Muscle of arm (tissue), 12 donors: ENCODE measurements around the gene TMCC3. TPM values are rescaled to one million over a fixed set of nuclear protein-coding genes. Genes with fewer than 3 reads are reported as not detected.

Experiments
- DNase-seq: peaks from one replicate; pipeline ENCODE4 v3.0.0-alpha.2; 2013
- polyA plus RNA-seq, 12 donors: library from polyadenylated mRNA; unstranded; fragments of 120-200 nt; gene quantifications; one replicate each; pipeline ENCODE4 v1.2.1, GENCODE V29; 2013; ENCODE audit not compliant: insufficient read length in 12 of 12

TMCC3 gene
- polyA plus RNA-seq, 12 donors, result 12.6 to 29.1 (median 25.4) TPM; not detected in 1

DNA sequence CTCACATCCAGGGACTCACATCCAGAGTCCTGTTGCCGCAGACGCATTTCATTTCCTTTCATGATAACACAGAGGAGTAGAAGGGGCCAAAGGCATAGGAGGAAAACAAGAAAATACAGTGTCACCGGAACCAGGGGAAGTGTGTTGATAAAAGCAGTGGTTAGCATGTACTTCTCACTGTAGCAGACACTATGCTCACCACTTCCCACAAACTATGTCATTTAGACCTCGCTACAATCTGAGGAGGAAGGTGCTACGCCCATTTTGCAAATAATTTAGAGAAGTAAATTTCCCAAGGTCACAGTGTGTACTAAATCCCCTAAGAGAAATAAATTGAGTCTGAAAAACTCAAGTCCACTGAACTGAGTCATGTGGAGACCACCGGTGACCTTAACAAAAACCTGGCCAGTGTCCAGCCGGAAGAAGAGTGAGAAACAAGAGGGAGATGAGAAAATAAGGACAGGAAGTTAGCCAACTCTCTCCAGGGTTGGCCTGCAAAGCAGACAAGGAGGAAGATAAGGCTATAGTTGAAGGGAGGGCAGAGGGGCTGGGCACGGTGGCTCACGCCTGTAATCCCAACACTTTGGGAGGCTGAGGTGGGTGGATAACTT lies 25.8 kb upstream of the TMCC3 start:
- DNase-seq, result no peak

DNA sequence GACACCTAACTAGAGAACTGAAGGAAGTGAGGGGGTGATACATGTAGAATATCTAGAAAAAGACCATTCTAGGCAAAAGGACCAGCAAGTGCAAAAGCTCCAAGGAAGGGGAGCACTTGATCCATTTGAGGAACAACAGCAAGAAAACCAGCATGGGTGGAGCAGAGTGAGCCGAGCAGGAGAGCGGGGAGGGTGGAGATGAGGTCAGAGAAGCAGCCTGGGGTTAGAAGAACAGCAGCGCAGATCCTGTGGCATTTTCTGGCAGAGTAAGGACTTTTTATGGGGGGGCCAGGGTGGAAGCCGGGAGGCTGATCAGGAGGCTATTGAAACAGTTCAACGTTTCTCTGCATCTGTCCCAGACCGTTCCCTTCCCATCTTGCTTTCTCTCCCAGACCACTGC lies 24.5 kb upstream of the TMCC3 start:
- no peak for DNase-seq

DNA sequence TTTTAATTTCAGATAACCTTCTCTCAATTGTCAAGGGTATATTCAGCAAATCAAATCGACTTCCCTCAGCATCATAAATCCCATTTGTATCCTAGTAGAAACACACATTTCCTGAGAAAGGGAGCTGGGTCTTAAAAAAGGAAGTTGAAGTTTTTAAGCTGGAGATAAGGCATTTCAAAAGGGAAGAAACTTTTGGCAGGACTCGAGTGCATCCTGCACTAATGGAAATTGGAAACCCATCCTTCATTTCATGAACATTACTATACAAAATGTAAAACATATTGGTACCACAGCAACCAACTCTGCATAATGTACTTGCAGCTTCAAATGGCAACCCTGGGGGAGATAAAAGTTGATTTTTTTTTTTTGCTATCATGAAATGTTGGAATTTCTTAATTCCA lies 23.7 kb upstream of the TMCC3 start:
- no peak for DNase-seq

DNA sequence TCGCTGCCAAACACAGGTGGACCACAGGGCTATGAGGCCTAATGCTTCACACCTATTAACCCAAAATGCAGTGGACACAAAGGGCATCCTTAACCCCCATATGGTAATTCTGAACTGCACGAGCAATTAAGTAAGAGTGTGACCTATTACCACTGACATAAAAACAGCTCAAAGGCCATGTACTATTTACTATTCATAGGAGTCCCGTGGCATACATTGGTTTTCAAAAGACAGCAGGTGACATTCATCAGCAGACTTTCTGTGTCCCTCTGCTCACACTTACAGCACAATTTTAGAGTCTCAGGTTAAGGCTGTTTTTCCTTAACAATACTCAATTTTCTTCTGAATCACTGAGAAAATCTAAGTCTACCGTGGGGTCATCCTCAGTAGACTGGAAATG lies 23.1 kb upstream of the TMCC3 start:
- no peak for DNase-seq

DNA sequence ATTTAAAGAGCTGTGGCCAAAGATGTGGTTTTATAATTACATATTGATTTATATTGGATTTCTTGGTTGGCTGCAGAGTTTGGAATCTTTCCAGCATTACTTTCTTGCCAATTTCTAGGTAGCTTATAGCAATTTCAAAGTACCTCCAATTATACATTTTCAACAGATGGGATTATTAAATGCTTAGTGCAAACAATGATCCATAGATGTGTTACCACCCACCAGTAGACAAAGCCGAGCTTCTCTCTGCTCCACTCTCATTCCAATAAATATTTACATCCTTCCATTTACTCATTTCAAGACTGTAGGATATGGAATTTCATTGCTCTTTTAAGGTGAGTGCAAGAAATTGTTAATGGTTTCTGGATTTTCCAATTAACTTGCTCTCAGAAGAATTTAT lies 21.6 kb upstream of the TMCC3 start:
- DNase-seq, result no peak

DNA sequence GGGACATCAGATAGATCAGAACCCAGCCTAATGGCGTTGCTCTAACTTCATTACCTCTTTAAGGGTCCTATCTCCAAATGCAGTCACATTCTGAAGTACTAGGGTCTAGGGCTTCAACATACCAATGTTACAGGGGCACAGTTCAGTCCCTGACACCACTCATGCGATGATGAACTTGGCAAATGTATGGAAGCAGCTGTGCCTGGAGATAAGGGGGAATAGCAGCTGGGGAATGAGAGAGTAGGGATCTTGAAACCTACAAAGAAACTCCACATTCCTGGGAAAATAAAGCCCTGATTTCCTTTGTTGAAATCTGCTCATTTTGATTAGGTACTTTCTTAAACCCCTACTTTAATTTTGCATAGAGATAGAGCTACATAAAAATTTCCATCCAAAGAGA lies 20.5 kb upstream of the TMCC3 start:
- no peak for DNase-seq

DNA sequence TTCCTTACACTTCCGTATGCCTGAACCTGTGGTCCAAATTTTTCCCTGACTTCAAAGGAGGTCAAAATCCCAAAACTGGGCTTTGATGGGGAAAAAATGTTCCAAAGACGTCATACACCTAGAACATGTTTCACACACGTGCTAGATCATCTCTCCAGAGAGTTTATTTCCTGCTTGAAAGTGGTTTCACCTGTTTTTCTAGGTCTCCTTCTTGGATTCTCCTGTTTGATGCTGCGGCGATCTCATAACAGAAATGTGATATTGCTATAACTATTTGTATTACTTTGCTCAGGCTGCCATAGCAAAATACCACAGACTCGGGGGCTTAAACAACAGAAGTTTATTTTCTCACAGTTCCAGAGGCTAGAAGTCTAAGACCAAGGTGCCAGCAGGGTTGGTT lies 19.7 kb upstream of the TMCC3 start:
- DNase-seq, result no peak

DNA sequence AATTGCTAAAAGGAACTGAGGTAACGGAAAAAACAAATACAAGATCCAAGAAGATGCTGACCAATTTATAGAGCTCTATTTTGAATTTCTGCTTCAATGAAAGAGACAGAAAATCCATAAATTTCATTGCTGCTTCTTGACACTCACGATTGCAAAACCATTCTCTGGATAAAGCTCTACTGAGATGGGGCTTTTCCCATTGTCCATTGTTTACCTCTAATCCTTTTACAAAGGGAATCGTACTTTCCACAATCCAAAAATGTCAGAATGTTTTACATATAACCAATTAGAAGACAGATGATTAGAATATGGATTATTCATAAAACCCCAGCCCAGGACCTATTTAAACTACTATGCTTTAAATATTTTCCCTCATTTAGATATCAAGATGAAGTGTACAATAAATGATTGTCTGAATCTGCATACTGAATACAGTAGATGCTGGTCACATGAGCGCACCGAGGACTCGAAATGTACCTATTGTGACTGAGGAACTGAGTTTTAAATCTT lies 16.7 kb upstream of the TMCC3 start:
- no peak for DNase-seq

DNA sequence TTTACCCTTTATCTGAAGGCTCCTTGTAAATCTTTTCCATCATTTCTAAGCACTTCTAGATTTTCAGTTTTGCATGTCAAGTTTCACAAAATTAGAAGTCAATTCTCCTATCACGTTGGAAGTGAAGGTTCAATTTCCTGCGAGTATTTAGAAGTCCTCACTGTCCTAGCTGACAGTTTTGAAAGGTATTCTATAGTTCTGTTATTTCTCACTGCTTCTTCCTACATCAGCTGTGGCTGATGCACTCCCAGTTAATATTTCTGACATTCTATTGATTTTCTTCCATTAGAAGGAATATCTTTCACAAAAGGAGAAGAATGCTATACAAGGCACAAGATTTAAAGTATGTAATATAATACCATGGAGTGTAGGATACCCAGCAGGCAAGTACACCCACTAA lies 15.8 kb upstream of the TMCC3 start:
- no peak for DNase-seq

DNA sequence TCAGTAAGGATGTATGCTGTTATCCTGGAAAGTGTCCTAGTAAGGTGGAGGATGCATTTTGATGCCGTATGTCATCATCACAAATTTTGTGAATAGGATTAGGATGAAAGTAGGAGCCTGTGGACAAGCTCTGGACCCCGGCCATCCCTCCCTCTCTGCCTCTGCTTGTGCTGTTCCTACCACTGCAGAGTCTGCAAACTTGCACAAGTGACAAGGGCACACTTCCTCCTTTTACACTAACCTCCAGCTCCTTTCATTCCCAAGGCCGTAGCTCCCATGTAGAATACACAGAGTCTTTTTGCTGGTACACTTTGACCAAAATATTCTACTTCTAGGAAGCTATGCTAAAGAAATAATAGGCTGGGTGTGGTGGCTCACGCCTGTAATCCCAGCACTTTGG lies 13.3 kb upstream of the TMCC3 start:
- no peak for DNase-seq

DNA sequence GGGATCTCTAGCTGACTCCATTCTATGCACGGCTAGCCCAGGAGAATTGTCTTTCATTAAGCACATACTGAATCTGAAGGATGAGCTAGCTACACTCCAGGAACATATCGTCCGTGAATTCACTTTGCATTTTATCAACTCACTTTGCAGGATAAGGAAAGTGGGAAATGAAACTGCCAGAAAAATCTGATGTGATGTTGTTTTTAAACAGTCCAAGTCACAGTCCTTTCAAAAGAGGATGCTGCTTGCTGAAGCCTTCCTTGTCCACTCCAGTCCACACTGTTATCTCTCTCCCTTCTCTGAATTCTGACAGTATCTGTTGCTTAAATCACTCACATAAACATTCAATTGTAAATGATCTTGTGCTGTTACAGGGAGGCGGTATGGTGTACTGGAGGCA lies 12.7 kb upstream of the TMCC3 start:
- DNase-seq, result no peak

DNA sequence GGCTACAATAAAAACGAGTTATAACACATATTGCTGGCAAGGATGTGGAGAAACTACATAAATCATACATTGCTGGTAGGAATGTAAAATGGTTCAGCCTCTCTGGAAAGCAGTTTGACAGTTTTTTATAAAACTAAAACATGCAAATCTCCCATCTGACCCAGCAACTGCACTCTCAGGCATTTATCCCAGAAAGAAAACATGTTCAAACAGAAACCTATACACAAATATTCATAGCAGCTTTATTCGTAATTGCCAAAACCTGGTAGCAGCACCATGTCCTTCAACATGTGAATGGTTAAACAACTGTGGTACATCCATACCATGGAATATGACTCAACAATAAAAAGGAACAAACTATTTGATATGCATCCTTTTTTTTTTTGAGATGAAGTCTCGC lies 10.1 kb upstream of the TMCC3 start:
- DNase-seq, result no peak

DNA sequence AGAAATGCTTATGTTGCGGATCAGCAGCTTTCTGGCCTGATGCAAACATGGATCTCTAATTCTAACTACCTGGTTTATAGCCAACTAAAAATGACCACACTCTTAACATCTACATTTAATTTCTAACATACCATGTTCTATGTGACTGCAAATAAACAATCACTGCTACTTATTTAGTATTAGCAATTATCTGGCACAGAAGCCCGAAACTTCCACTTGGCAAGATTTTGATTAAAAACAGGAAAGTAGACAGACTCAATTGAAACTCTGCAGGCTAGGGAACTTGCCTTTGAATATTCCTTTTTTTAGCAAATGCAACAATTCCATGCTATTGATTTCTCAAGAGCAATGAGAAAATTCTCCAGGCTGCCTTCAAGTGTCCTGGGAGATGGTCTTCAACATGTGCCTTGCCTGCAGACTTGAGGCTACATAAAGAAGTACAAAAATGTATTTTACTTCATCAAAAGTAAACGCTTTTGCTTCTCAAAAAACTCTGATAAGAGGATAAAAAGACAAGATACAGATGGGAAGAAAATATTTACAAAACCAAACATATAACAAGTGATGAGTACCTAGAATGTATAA lies 9.1 kb upstream of the TMCC3 start:
- DNase-seq, result no peak

DNA sequence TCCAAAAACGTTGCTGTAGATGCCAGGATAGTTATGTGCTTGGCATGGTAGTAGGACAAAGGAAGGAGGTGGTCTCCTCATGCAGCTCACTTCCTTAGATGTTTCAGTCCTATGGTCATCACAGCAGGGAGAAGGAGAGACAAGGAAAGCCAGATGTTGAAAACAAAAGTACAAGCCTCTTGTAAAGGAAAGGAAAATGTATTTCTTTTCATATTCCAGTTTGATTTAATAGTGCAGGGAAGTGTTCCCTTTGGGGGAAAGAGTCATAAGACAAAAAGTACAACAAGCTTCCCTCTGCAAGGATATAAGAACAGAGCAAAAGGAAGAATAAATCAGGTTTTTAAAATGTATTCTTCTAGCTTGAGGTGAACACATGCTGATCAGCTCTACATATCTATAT lies 8.6 kb upstream of the TMCC3 start:
- no peak for DNase-seq

DNA sequence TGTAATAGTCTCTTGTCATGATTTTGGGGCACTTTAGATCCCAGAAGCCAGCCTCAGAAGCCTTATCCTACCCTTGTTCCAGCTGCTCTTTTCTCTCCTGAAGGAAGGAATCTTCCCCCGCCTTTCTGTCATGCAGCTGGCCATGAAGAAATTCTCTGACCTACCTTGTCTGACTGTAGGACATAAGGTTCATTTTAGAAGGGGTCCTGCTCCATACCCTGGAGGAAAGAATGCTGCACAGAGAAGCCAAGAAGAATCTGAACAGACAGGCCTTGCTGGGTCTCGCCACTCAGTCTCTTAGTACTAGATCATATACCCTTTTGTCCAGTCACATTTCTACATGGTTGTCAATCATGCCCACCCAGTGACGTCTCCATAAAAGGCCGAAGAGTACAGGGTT lies 6.2 kb upstream of the TMCC3 start:
- no peak for DNase-seq

DNA sequence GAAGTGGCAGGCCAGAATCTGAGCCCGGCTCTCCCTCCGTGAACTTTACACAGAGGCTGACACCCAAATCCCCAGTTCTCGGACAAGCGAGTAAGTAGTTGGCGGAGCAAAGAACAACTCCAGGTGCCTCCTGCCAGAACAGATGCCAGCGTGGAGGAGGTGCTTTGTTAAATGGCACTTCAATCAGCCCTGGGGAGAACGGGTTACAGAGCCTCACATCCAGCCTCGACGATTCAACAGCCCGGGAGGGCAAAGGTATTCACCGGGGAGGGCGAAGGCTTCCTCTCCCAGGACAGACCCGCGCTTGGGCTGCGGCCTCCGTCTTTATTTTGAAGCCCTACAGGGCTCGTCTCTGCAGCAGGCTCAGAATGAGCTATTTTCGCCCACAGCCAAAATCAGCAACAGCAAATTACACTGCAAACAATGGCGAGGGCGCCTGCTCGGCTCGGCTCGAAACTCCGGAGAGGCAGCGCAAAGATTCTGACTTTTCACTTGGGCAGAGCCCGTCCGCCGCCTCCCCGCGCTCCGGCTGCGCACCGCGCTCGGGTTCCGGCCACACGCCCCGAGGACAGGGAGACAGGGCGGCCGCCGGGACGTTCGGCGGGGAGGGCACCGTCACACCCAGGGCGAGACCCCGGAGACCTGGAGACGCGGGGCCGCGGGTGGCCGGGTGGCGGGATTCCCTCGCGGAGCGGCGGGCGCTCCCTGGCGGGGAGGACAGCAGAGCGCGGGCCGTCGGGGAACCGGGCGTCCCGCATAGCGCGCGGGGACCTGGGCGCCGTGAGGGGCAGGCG lies 811 bp downstream of the TMCC3 start:
- DNase-seq, result peak; percentile 38

DNA sequence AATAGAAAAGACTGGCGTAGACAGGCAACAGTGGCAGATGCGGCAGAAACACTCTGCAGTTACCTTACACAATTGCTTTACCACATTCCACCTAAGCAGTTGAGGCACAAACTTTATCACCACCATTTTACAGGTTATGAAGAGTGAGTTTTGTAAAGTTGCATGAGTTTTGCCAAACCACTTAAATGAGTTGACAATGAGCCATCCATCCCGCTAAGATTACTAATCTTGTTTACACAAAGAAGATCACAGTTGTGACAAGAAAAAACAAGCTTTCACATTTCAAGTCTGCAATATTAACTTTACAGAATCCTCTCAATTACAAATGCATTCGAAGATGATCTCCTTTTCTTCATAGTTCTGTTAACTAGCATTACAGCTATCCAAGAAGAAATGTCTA lies 1.8 kb downstream of the TMCC3 start:
- DNase-seq, result no peak

DNA sequence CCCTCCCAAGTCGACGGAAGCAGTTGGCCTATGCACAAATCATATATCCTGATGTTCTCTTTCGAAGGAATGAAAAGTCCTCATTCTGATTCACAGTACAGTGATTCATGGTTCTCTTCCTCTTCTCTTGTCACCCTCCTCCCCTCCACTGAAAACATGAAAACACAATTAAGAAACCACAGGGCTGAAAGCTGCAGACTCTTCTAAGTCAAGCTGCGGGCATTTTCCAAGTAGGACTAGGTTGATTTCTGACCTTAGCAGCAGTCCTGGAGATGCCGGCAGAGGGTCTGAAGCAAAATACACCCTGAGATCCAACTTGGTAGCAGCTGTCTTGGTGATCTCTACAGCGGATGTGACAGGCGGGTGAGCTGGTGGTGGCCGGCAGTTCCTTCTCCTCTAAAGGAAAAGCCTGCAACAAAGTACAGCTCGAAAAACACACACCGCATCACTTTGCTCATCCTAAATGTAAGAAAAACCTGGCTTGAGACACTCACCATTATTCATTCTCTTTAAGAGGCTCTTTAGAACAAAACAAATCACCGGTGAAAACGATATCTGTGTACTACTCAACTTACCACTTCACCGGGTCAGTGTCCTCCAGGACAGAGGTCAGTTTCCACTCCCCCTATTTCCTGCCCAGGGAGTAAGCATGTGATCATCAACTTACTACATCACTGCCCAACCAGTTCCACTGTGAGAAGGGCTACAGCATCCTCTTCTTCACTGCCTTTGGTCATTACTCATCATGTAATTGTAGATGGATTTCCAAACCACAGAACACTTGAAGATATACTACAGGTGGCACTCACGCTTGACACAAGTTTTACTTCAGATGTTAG lies 6.0 kb downstream of the TMCC3 start:
- DNase-seq, result no peak

DNA sequence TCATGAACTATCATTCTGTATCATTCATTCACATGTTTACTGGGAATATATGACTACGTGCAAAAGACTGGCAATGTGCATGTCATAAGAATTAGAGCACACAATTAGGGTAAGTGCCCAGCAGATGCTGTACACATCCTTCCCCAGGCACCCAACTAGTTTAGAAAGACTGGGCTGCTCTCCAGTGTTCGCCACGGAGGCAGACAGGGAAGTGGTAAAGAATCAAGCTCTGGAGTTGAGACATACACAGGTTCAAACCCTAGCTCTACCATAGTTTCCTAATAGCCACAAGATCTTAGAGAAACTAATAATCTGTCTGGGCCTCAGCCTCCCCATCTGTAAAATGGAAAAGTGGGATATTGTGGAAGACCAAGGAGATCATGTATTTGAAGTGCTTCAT lies 6.8 kb downstream of the TMCC3 start:
- no peak for DNase-seq

DNA sequence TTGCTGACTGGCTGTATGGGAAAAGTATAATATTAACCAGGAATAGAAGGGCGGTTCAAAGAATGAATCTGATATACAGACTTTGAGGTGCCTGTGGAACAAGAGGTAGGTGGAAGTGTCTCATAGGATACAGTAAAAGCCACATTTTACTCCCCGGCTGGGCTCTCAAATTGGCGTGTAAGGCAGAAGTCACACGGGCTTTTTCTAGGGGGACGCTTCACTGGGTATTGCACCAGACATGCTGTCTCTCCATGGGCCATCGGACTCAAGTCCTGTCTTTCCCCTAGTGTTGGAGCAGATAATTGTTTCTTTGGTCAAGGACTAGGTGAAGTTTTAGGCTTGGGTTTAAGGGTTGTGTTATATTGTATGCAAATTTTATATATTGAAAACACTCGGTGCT lies 9.1 kb downstream of the TMCC3 start:
- DNase-seq, result no peak

DNA sequence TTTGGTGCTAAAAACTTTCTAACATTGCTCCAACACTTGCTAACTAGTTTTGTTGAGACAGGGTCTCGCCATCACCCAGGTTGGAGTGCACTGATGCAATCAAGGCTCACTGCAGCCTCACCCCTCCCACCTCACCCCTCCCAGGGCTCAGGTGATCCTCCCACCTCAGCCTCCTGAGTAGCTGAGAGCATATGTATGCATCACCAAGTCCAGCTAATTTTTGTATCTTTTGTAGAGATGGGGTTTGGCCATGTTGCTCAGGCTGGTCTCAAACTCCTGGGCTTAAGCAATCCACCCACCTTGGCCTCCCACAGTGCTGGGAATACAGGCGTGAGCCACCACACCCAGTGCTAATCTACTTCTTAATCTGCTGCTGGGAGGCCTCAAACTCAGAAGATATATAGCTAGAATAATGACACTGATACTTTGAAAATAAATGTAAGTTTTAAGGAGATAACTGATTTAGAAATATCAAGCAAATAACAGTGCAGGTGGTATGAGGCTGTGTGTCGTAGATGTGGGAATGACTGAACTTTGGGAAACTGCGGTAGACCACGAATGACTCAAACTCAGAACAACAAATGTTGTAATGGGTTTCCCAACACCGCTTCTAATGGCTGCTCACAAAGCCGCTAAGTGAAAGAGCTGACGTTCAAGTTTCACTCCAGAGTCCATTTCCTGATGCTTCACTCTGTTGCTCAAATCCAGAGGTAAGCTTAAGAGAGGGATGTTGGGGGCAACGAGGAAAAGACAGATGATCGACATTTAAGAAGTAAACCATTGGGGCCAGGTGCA lies 10.0 kb downstream of the TMCC3 start:
- no peak for DNase-seq

DNA sequence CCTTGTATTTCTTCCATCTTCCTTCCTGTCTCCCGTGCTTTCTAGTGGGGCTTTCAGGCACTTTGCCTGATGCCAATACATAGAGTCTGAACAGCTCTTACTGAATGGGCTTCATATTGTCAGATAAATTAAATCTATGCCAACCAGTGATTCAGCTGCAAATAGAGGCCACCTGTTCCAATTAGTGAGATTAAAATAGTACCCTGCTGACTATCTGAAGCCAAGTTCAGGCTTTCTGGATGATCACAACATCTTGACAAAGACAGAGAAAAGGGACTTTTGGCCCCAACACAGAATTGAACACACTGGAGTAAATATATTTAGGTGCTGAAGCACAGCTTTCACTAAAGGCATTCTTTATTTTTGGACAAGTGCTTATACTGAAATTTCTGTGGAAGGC lies 11.8 kb downstream of the TMCC3 start:
- no peak for DNase-seq
